ENCODE measurements around the gene CRIM1. TPM values are rescaled to one million over a fixed set of nuclear protein-coding genes. Genes with fewer than 3 reads are reported as not detected.

The CRIM1 gene
- total RNA-seq, 1 donor = 949 TPM

- DNase-seq (ENCODE audit: low read depth) = no peak
- no peak for TF ChIP-seq CTCF (IDR thresholded peaks at IDR 0.05; ENCODE audit: insufficient read depth, low read depth, low read length)
- no peak overlapping the region for H3K4me3 ChIP-seq (ENCODE audit: low read depth, low read length)
Observed at GRCh38 chr2:36379710-36380448, 24.3 kb downstream of the CRIM1 start.

GRCh38 chr2:36380624-36381481 is 25.3 kb downstream of the CRIM1 start:
- TF ChIP-seq CTCF (IDR thresholded peaks at IDR 0.05; ENCODE audit: insufficient read depth, low read depth, low read length) = no peak
- DNase-seq (ENCODE audit: low read depth) = peak; percentile 82
- H3K4me3 ChIP-seq (ENCODE audit: low read depth, low read length) = no peak overlapping the region

- no peak for TF ChIP-seq CTCF (IDR thresholded peaks at IDR 0.05; ENCODE audit: insufficient read depth, low read depth, low read length)
- DNase-seq (ENCODE audit: low read depth) = no peak
- H3K4me3 ChIP-seq (ENCODE audit: low read depth, low read length) = no peak overlapping the region
Observed at GRCh38 chr2:36381993-36382392, 26.4 kb downstream of the CRIM1 start.

- no peak for TF ChIP-seq CTCF (IDR thresholded peaks at IDR 0.05; ENCODE audit: insufficient read depth, low read depth, low read length)
- no peak for DNase-seq (ENCODE audit: low read depth)
- no peak overlapping the region for H3K4me3 ChIP-seq (ENCODE audit: low read depth, low read length)
Observed at GRCh38 chr2:36382472-36382871, 26.9 kb downstream of the CRIM1 start.

GRCh38 chr2:36383726-36384125 is 28.1 kb downstream of the CRIM1 start:
- DNase-seq (ENCODE audit: low read depth) = no peak
- no peak for TF ChIP-seq CTCF (IDR thresholded peaks at IDR 0.05; ENCODE audit: insufficient read depth, low read depth, low read length)
- no peak overlapping the region for H3K4me3 ChIP-seq (ENCODE audit: low read depth, low read length)

- no peak for TF ChIP-seq CTCF (IDR thresholded peaks at IDR 0.05; ENCODE audit: insufficient read depth, low read depth, low read length)
- no peak for DNase-seq (ENCODE audit: low read depth)
- H3K4me3 ChIP-seq (ENCODE audit: low read depth, low read length) = no peak overlapping the region
Observed at GRCh38 chr2:36384454-36384853, 28.9 kb downstream of the CRIM1 start.

Measured in fibroblast of villous mesenchyme (primary cell).